ENCODE results near the gene EMC8. TPM values are rescaled to one million over a fixed set of nuclear protein-coding genes. Genes with fewer than 3 reads are reported as not detected.

The EMC8 gene
- total and polyA plus RNA-seq, 8 donors = 1.8 to 38.8 (median 16.4) TPM

DNA sequence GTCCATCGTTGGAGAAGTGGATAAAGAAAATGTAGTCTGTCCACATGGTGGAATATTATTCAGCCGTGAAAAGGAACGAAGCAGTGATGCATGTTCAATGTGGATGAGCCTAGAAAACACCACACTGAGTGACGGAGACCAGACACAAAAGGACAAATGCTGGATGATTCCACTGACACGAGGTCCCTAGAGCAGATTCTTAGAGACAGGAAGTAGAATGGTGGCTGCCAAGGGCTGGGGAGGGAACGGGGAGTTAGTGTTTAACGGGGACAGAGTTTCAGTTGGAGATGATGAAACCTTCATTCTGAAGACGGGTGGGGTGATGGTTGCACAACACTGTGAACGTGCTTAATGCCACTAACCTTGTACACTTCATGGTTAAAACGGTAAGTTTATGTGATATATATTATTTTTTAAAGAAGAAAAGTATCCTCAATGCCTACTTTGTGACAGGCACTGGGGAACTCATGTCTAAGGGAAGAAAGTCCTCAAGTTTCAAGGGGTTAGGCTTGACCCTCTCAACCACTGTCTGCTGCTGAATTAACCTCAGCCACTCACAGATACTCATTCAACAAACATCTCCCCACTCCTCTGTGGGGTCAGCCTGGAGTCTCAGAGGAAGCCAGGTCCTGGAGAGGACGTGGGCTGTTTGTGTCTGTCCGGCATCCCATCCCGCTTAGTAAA is 66.0 kb downstream of the EMC8 start:
- Histone ChIP-seq H3K4me1 (peaks cover 0 to 14% (median 9%) of the 10 kb centered on the region in 4 donors), H3K27ac (no peak overlapping the region), H3K4me3 (no peak overlapping the region), H3K27me3 (no peaks in the 10 kb centered on the region), H3K36me3 (no peaks in the 10 kb centered on the region), H3K9me3 (no peaks in the 10 kb centered on the region)
- no peak for TF ChIP-seq EP300 (IDR thresholded peaks at IDR 0.05)
- no peak for TF ChIP-seq POLR2AphosphoS5 (IDR thresholded peaks at IDR 0.05)
- no peak for TF ChIP-seq CTCF (IDR thresholded peaks at IDR 0.05)
- no peak for TF ChIP-seq POLR2A (IDR thresholded peaks at IDR 0.05)
- intact Hi-C loops (cut with DNase I; ENCODE audit: low total_unique reads) = no loop called here
- DNase-seq = no peak
- WGBS, 5 donors = 69 to 85% (median 82%) methylated on average over 13 of the region's 13 CpGs

- Histone ChIP-seq H3K27me3 (no peaks in the 10 kb centered on the region), H3K4me1 (peaks cover 0 to 14% (median 9%) of the 10 kb centered on the region in 4 donors), H3K27ac (no peak overlapping the region), H3K9me3 (no peaks in the 10 kb centered on the region), H3K4me3 (no peak overlapping the region), H3K36me3 (no peaks in the 10 kb centered on the region)
- intact Hi-C loops (cut with DNase I; ENCODE audit: low total_unique reads) = no loop called here
- no peak for DNase-seq
- TF ChIP-seq CTCF (IDR thresholded peaks at IDR 0.05) (no peak), POLR2AphosphoS5 (IDR thresholded peaks at IDR 0.05) (no peak), EP300 (IDR thresholded peaks at IDR 0.05) (no peak), POLR2A (IDR thresholded peaks at IDR 0.05) (no peak)
- WGBS, 5 donors = 63 to 78% (median 73%) methylated on average over 4 to 5 of the region's 5 CpGs
These were observed 68.2 kb downstream of the EMC8 start for GRCh38 chr16:85731179-85731578.

- Histone ChIP-seq H3K36me3 (no peaks in the 10 kb centered on the region), H3K27me3 (no peaks in the 10 kb centered on the region), H3K4me3 (no peak overlapping the region), H3K9me3 (no peaks in the 10 kb centered on the region), H3K27ac (no peak overlapping the region), H3K4me1 (peaks cover 0 to 12% (median 7%) of the 10 kb centered on the region in 4 donors)
- 85 to 94% (median 91%) methylated on average over 5 of the region's 5 CpGs for WGBS, 5 donors
- TF ChIP-seq EP300 (IDR thresholded peaks at IDR 0.05) (no peak), POLR2AphosphoS5 (IDR thresholded peaks at IDR 0.05) (no peak), CTCF (IDR thresholded peaks at IDR 0.05) (no peak), POLR2A (IDR thresholded peaks at IDR 0.05) (no peak)
- intact Hi-C loops (cut with DNase I; ENCODE audit: low total_unique reads) = no loop called here
- DNase-seq = no peak
These were observed 69.2 kb downstream of the EMC8 start for GRCh38 chr16:85730186-85730465.

DNA sequence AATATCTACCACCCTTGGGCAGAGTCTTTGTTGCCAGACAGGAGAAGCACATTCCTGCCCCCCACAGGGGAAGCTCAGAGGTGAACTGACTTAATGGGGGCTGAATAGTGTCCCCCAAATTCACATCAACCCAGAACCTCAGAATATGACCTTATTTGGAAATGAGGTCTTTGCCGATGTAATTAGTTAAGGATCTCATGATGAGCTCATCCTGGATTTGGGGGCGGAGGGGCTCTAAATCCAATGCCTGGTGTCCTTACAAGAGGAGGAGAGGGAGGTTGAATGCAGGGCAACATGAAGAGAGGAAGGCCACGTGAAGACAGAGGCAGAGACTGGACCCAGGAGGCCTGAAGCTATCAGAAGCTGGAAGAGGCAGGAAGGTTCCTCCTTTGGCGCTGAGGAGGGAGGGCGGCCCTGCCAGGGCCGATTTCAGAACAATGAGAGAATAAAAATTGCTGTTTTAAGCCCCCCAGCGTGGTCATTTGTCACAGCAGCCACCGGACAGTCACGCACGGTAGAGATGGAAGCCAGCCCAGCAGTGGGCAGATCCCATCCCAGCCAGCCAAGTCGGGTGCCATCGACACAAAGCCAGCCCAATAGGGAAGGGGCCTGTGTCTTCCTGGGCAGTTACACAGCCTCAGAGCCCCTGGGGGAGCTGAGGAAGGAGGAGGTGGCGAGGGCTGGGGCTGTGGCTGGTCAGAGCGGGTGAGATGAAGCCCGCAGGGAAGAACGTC is 69.7 kb downstream of the EMC8 start:
- TF ChIP-seq POLR2AphosphoS5 (IDR thresholded peaks at IDR 0.05) (no peak), CTCF (IDR thresholded peaks at IDR 0.05) (no peak), EP300 (IDR thresholded peaks at IDR 0.05) (no peak), POLR2A (IDR thresholded peaks at IDR 0.05) (no peak)
- H3K27me3 ChIP-seq = no peaks in the 10 kb centered on the region
- no peaks in the 10 kb centered on the region for H3K36me3 ChIP-seq
- no peak for DNase-seq
- H3K27ac ChIP-seq = no peak overlapping the region
- intact Hi-C loops (cut with DNase I; ENCODE audit: low total_unique reads) = no loop called here
- no peaks in the 10 kb centered on the region for H3K9me3 ChIP-seq
- WGBS, 5 donors = 75 to 84% (median 80%) methylated on average over 10 to 16 of the region's 16 CpGs
- H3K4me3 ChIP-seq = no peak overlapping the region
- peaks cover 0 to 7% (median 2%) of the 10 kb centered on the region in 4 donors for H3K4me1 ChIP-seq

All from stomach (tissue), 9 donors.